Breast epithelium (tissue), 4 donors: Measurements from ENCODE around the gene SLC50A1. TPM values are rescaled to one million over a fixed set of nuclear protein-coding genes. Genes with fewer than 3 reads are reported as not detected.
A peak's percentile ranks its signal among the peaks of the same experiment; 100 is the strongest.

Source experiments
- DNase-seq, 2 donors: peaks; one replicate each; pipeline ENCODE4 v3.0.0-alpha.2; 2019; ENCODE audit warnings: low spot score in 2 of 2
- H3K27ac ChIP-seq, 2 donors: fragments of 200-600 bp; sonication (generic) in 1 of 2; one replicate each; pipeline ENCODE4 v1.5.1; 2016 to 2019; ENCODE audit warnings: mild to moderate bottlenecking in 1 of 2
- H3K27me3 ChIP-seq, 2 donors: fragments of 200-600 bp; sonication (generic) in 1 of 2; one replicate each; pipeline versions ENCODE4 v1.5.1 to v1.6.0; 2017 to 2019; ENCODE audit warnings: control low read depth in 1 of 2, mild to moderate bottlenecking in 1 of 2
- H3K36me3 ChIP-seq: fragments of 200-600 bp; one replicate; pipeline ENCODE4 v1.5.1; 2019
- H3K4me1 ChIP-seq, 2 donors: fragments of 200-600 bp; sonication (generic); one replicate each; pipeline ENCODE4 v1.5.1; 2016 to 2019; ENCODE audit warnings: control low read depth in 1 of 2
- H3K4me3 ChIP-seq, 3 donors: fragments of 200-600 bp; sonication (generic); 1 replicate in 2 of 3; 2 replicates in 1 of 3; pipeline ENCODE4 v1.5.1; 2016 to 2019; ENCODE audit warnings: mild to moderate bottlenecking in 3 of 3, moderate library complexity in 2 of 3
- H3K9me3 ChIP-seq, 2 donors: fragments of 200-600 bp; sonication (generic) in 1 of 2; one replicate each; pipeline ENCODE4 v1.5.1; 2016 to 2019; ENCODE audit warnings: control low read depth in 1 of 2
- POLR2A ChIP-seq: fragments of 450-650 bp; IDR thresholded peaks from one replicate; pipeline ENCODE4 v1.6.1; 2016; ENCODE audit warnings: antibody characterized with exemption, mild to moderate bottlenecking, moderate library complexity
- POLR2AphosphoS5 ChIP-seq, 3 donors: sonication (generic); formaldehyde crosslinking; IDR thresholded peaks; one replicate each; pipeline ENCODE4 v1.6.1; 2017; ENCODE audit warnings: antibody characterized with exemption in 3 of 3
- intact Hi-C: fragments of 100-400 bp; cut with DNase I; formaldehyde crosslinking; loops from one replicate; pipeline ENCODE4 v1.15.1; 2023; ENCODE audit warnings: low total_unique reads
- total RNA-seq, 3 donors: library from RNA; depleted of rRNA; stranded (reverse); fragments of >200 nt; gene quantifications; one replicate each; pipeline ENCODE4 v1.1.0, GENCODE V29; 2016
- TF ChIP-seq, protein P1 (sequence below), 3 donors: fragments of 450-650 bp; IDR thresholded peaks; one replicate each; pipeline ENCODE4 v1.5.1; 2016 to 2017; ENCODE audit warnings: antibody characterized with exemption in 3 of 3, mild to moderate bottlenecking in 3 of 3, moderate library complexity in 3 of 3

SLC50A1 gene
- total RNA-seq, 3 donors from 2014 or later, result 25.0 to 32.4 (median 28.5) TPM

DNA sequence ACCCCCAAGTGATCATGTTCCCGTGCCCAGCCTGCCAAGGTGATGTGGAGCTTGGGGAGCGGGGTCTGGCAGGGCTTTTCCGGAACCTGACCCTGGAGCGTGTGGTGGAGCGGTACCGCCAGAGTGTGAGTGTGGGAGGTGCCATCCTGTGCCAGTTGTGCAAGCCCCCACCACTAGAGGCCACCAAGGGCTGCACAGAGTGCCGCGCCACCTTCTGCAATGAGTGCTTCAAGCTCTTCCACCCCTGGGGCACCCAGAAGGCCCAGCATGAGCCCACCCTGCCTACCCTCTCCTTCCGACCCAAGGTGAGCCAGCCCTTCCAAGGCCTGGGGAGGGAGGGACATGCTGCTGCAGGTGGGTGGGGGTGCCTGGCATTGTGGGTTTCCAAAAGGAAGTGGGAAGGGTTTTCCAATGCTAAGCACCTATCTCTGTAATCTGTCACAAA, 40.3 kb downstream of the SLC50A1 start:
- TF ChIP-seq POLR2A (no peak), POLR2AphosphoS5 (IDR thresholded peaks at IDR 0.05) (no peak)
- TF ChIP-seq, protein P1, sequence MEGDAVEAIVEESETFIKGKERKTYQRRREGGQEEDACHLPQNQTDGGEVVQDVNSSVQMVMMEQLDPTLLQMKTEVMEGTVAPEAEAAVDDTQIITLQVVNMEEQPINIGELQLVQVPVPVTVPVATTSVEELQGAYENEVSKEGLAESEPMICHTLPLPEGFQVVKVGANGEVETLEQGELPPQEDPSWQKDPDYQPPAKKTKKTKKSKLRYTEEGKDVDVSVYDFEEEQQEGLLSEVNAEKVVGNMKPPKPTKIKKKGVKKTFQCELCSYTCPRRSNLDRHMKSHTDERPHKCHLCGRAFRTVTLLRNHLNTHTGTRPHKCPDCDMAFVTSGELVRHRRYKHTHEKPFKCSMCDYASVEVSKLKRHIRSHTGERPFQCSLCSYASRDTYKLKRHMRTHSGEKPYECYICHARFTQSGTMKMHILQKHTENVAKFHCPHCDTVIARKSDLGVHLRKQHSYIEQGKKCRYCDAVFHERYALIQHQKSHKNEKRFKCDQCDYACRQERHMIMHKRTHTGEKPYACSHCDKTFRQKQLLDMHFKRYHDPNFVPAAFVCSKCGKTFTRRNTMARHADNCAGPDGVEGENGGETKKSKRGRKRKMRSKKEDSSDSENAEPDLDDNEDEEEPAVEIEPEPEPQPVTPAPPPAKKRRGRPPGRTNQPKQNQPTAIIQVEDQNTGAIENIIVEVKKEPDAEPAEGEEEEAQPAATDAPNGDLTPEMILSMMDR (IDR thresholded peaks at IDR 0.05), result no peak
- Histone ChIP-seq H3K4me1 (peaks cover 0 to 16% of the 10 kb centered on the region in 2 donors), H3K4me3 (no peak overlapping the region), H3K9me3 (no peaks in the 10 kb centered on the region), H3K36me3 (no peaks in the 10 kb centered on the region), H3K27me3 (no peaks in the 10 kb centered on the region), H3K27ac (peak overlapping the region in 1 of 2 donors; percentile 85)
- intact Hi-C loops, result no loop called here
- DNase-seq, result peak in 1 of 2 donors; percentile 51

DNA sequence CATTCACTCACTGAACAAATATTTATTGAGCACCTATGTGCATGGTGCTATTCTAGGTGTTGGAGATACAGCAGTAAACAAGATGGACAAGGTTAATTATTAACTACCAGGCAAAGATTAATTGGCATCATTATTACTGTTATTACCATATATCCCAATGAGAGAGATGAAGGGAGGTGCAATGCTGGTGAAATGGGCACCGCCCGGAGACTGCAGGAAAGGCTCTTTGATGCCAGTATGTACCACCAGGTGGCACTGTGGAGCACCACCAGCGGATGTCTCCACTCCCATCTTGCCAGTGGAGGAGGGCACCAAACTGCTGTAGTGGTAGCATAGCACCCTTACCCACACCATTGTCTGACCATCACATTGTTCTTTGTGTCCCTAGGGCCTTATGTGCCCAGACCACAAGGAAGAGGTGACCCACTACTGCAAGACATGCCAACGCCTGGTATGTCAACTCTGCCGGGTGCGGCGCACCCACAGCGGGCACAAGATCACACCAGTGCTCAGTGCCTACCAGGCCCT, 41.0 kb downstream of the SLC50A1 start:
- Histone ChIP-seq H3K27me3 (no peaks in the 10 kb centered on the region), H3K36me3 (no peaks in the 10 kb centered on the region), H3K27ac (peak overlapping the region; percentile 85 to 94), H3K9me3 (no peaks in the 10 kb centered on the region), H3K4me3 (peak overlapping the region in 1 of 3 donors; percentile 26), H3K4me1 (peaks cover 0 to 16% of the 10 kb centered on the region in 2 donors)
- TF ChIP-seq, protein P1 (IDR thresholded peaks at IDR 0.05), result peak; percentile 93 to 97 (median 94)
- TF ChIP-seq POLR2A (no peak), POLR2AphosphoS5 (IDR thresholded peaks at IDR 0.05) (peak in 1 of 3 donors; percentile 32)
- intact Hi-C loops, result no loop called here
- peak; percentile 78 to 91 for DNase-seq

DNA sequence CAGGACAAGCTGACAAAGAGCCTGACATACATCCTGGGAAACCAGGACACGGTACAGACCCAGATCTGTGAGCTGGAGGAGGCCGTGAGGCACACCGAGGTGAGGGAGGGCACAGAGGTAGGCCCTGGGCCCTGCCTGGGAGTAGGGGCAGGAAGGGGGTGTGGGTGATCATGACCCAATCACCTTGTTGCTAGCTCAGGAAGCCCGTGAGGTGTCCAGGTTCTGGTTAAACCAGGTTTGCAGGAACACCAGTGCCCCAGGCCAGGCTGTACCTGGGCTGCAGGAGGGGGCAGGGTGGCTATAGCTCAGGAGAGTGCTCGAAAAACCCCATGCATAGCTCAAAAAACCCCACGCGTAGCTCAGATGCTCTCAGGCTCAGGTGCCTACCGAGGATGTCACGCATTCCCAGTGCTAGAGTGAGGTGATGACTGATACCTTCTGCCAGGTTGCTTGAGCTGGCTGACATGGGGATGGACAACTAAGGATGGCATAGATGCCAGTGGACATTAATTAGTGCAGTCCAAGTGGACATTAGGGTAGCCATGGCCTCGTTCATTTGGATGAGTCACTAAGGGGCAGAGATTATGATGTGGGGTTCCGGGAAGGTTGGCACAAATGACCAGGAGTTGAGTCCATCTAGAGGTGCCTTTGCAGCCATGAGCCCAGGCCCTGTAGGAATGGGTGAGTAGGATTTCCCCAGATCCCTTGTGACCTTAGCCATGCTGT, 41.7 kb downstream of the SLC50A1 start:
- intact Hi-C loops, result no loop called here
- H3K27me3 ChIP-seq, result no peaks in the 10 kb centered on the region
- peak overlapping the region in 1 of 3 donors; percentile 26 for H3K4me3 ChIP-seq
- H3K36me3 ChIP-seq, result no peaks in the 10 kb centered on the region
- no peaks in the 10 kb centered on the region for H3K9me3 ChIP-seq
- H3K4me1 ChIP-seq, result peaks cover 0 to 14% of the 10 kb centered on the region in 2 donors
- TF ChIP-seq, protein P1 (IDR thresholded peaks at IDR 0.05), result no peak
- peak in 1 of 3 donors; percentile 34 for TF ChIP-seq POLR2AphosphoS5 (IDR thresholded peaks at IDR 0.05)
- no peak for TF ChIP-seq POLR2A
- DNase-seq, result peak; percentile 84 to 87
- H3K27ac ChIP-seq, result peak overlapping the region; percentile 85 to 94

DNA sequence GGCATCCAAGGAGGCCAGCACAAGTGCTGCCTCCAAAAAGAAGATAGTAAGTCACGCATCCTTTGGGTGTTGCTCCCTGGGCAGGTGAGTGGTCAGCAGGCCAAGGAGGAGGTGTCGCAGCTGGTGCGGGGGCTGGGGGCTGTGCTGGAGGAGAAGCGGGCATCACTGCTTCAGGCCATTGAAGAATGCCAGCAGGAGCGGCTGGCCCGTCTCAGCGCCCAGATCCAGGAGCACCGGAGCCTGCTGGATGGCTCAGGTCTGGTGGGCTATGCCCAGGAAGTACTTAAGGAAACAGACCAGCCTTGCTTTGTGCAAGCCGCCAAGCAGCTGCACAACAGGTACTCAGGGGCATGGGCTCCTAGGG, 42.2 kb downstream of the SLC50A1 start:
- H3K9me3 ChIP-seq, result no peaks in the 10 kb centered on the region
- no peaks in the 10 kb centered on the region for H3K27me3 ChIP-seq
- H3K36me3 ChIP-seq, result no peaks in the 10 kb centered on the region
- DNase-seq, result peak in 1 of 2 donors; percentile 50
- peak overlapping the region; percentile 85 to 94 for H3K27ac ChIP-seq
- peak overlapping the region in 1 of 3 donors; percentile 8 for H3K4me3 ChIP-seq
- H3K4me1 ChIP-seq, result peaks cover 0 to 13% of the 10 kb centered on the region in 2 donors
- intact Hi-C loops, result no loop called here
- TF ChIP-seq POLR2A, result no peak
- TF ChIP-seq, protein P1 (IDR thresholded peaks at IDR 0.05), result no peak
- TF ChIP-seq POLR2AphosphoS5 (IDR thresholded peaks at IDR 0.05), result no peak
